CD4-positive, alpha-beta memory T cell (primary cell): ENCODE measurements around the gene PXYLP1. TPM values are rescaled to one million over a fixed set of nuclear protein-coding genes. Genes with fewer than 3 reads are reported as not detected.

Experiments used
- CTCF ChIA-PET: fragments of 350-600 bp; sonication (Branson Sonifier 250); formaldehyde crosslinking; loops from one replicate; lab custom pipeline; 2021; ENCODE audit warnings: inconsistent platforms; ENCODE audit not compliant: partially characterized antibody; lab: Charles Lee
- POLR2A ChIA-PET: fragments of 350-600 bp; sonication (Branson Sonifier 250); formaldehyde crosslinking; loops from one replicate; lab custom pipeline; 2021; ENCODE audit not compliant: partially characterized antibody; lab: Charles Lee
- DNase-seq, 5 donors: peaks; one replicate each; pipeline versions ENCODE4 v3.0.0 to v3.0.0-alpha.2; 2020 to 2022; ENCODE audit warnings: mixed read lengths in 1 of 5
- H3K27ac ChIP-seq: one replicate; pipeline ENCODE4 v1.7.0; 2013; ENCODE audit warnings: low read depth, low read length
- H3K27me3 ChIP-seq: 2 replicates; pipeline ENCODE4 v1.7.0; 2013; ENCODE audit warnings: mild to moderate bottlenecking, low read length, moderate library complexity; ENCODE audit not compliant: insufficient read depth
- H3K36me3 ChIP-seq: 2 replicates; pipeline ENCODE4 v1.7.0; 2013; ENCODE audit warnings: mild to moderate bottlenecking, low read length, moderate library complexity; ENCODE audit not compliant: insufficient read depth
- H3K4me1 ChIP-seq: 2 replicates; pipeline ENCODE4 v1.7.0; 2013; ENCODE audit warnings: mild to moderate bottlenecking, low read length, moderate library complexity; ENCODE audit not compliant: insufficient read depth
- H3K4me3 ChIP-seq, 2 donors: one replicate each; pipeline ENCODE4 v1.7.0; 2013; ENCODE audit warnings: low read length in 2 of 2, mild to moderate bottlenecking in 1 of 2
- H3K9me3 ChIP-seq, 2 donors: one replicate each; pipeline ENCODE4 v1.7.0; 2013; ENCODE audit warnings: low read length in 2 of 2, control low read depth in 1 of 2; ENCODE audit not compliant: control insufficient read depth in 1 of 2
- H3K27ac Mint-ChIP-seq, 7 donors: one replicate each; pipeline ENCODE4 v1.8.0; 2020 to 2021; ENCODE audit warnings: mixed read lengths in 7 of 7, mild to moderate bottlenecking in 6 of 7, inconsistent platforms in 3 of 7, moderate library complexity in 3 of 7
- H3K27me3 Mint-ChIP-seq, 2 donors: one replicate each; pipeline ENCODE4 v1.8.0; 2020 to 2021; ENCODE audit warnings: mixed read lengths in 2 of 2
- H3K36me3 Mint-ChIP-seq, 2 donors: one replicate each; pipeline ENCODE4 v1.8.0; 2020 to 2021; ENCODE audit warnings: mixed read lengths in 2 of 2, inconsistent platforms in 1 of 2, mild to moderate bottlenecking in 1 of 2
- H3K4me1 Mint-ChIP-seq, 4 donors: one replicate each; pipeline ENCODE4 v1.8.0; 2020 to 2021; ENCODE audit warnings: mixed read lengths in 4 of 4, mild to moderate bottlenecking in 1 of 4
- H3K4me3 Mint-ChIP-seq, 8 donors: one replicate each; pipeline ENCODE4 v1.8.0; 2020 to 2021; ENCODE audit warnings: mixed read lengths in 8 of 8, mild to moderate bottlenecking in 7 of 8, moderate library complexity in 6 of 8, inconsistent platforms in 3 of 8
- H3K9me3 Mint-ChIP-seq, 8 donors: one replicate each; pipeline ENCODE4 v1.8.0; 2020 to 2021; ENCODE audit warnings: mixed read lengths in 8 of 8, mild to moderate bottlenecking in 5 of 8, inconsistent platforms in 3 of 8, moderate library complexity in 1 of 8
- intact Hi-C: fragments of 100-400 bp; cut with micrococcal nuclease; formaldehyde crosslinking; loops from one replicate; pipeline ENCODE4 v1.15.1; 2023
- polyA plus RNA-seq, 2 donors: library from polyadenylated mRNA; unstranded; fragments of 300-500 nt; fragmentation: Illumina TruSeq; gene quantifications; one replicate each; pipeline ENCODE4 v1.2.3, GENCODE V29; 2021
- total RNA-seq, 2 experiments: library from RNA; stranded (reverse); gene quantifications; one replicate each; pipeline ENCODE4 v1.2.3, GENCODE V29; 2021

PXYLP1 gene
- total and polyA plus RNA-seq, 4 experiments from 2014 or later: 5.2 to 22.6 (median 12.0) TPM

GRCh38 chr3:141274411-141275031, 42.9 kb downstream of the PXYLP1 start:
- no peak for DNase-seq
- Histone ChIP-seq H3K9me3 (no peaks in the 10 kb centered on the region), H3K4me3 (no peak overlapping the region), H3K36me3 (no peaks in the 10 kb centered on the region), H3K27ac (no peak overlapping the region), H3K27me3 (no peaks in the 10 kb centered on the region), H3K4me1 (peaks cover 23% of the 10 kb centered on the region)
- Mint-ChIP-seq H3K36me3 (peaks cover 7% of the 10 kb centered on the region in 2 donors), H3K27me3 (no peaks in the 10 kb centered on the region), H3K4me1 (peaks cover 24 to 52% (median 30%) of the 10 kb centered on the region in 4 donors), H3K9me3 (no peaks in the 10 kb centered on the region), H3K27ac (peak overlapping the region in 6 of 7 donors; percentile 24 to 93 (median 74)), H3K4me3 (peak overlapping the region in 6 of 8 donors; percentile 39 to 69 (median 57))
- intact Hi-C loops: no loop called here
- POLR2A ChIA-PET: interaction anchor here (1.0 to 6.4 kb wide), 3 partner anchors 8 to 44 kb away, joined by 3 to 40 read pairs (median 3); partner anchors contain the start of gene PXYLP1
- CTCF ChIA-PET: interaction anchor here (0.9 to 2.2 kb wide), 2 partner anchors 30 to 42 kb away, joined by 5 to 11 read pairs; partner anchors contain the start of gene PXYLP1

- Histone ChIP-seq H3K27ac (no peak overlapping the region), H3K4me1 (peaks cover 23% of the 10 kb centered on the region), H3K36me3 (no peaks in the 10 kb centered on the region), H3K27me3 (no peaks in the 10 kb centered on the region), H3K9me3 (no peaks in the 10 kb centered on the region), H3K4me3 (no peak overlapping the region)
- peak overlapping the region in 5 of 8 donors; percentile 39 to 69 (median 66) for H3K4me3 Mint-ChIP-seq
- intact Hi-C loops: no loop called here
- POLR2A ChIA-PET: interaction anchor here (1.0 to 6.4 kb wide), 3 partner anchors 9 to 44 kb away, joined by 3 to 40 read pairs (median 3); partner anchors contain the start of gene PXYLP1
- H3K36me3 Mint-ChIP-seq: peaks cover 7% of the 10 kb centered on the region in 2 donors
- H3K27me3 Mint-ChIP-seq: no peaks in the 10 kb centered on the region
- H3K4me1 Mint-ChIP-seq: peaks cover 24 to 48% (median 30%) of the 10 kb centered on the region in 4 donors
- peak overlapping the region; percentile 16 to 93 (median 78) for H3K27ac Mint-ChIP-seq
- H3K9me3 Mint-ChIP-seq: no peaks in the 10 kb centered on the region
- no peak for DNase-seq
- CTCF ChIA-PET: interaction anchor here (2.2 kb wide), 1 partner anchor 43 kb away, joined by 11 read pairs; the partner anchor contains the start of gene PXYLP1
Observed at GRCh38 chr3:141275032-141275422, 43.4 kb downstream of the PXYLP1 start.

GRCh38 chr3:141275511-141275910, 43.9 kb downstream of the PXYLP1 start:
- no peaks in the 10 kb centered on the region for H3K9me3 ChIP-seq
- H3K27ac ChIP-seq: no peak overlapping the region
- Mint-ChIP-seq H3K4me3 (peak overlapping the region in 2 of 8 donors; percentile 43 to 66), H3K9me3 (no peaks in the 10 kb centered on the region), H3K4me1 (peaks cover 24 to 43% (median 30%) of the 10 kb centered on the region in 4 donors), H3K36me3 (peaks cover 7% of the 10 kb centered on the region in 2 donors), H3K27ac (peak overlapping the region in 5 of 7 donors; percentile 24 to 79 (median 75)), H3K27me3 (no peaks in the 10 kb centered on the region)
- CTCF ChIA-PET: interaction anchor here (2.2 kb wide), 1 partner anchor 43 kb away, joined by 11 read pairs; the partner anchor contains the start of gene PXYLP1
- no peaks in the 10 kb centered on the region for H3K27me3 ChIP-seq
- no peaks in the 10 kb centered on the region for H3K36me3 ChIP-seq
- intact Hi-C loops: no loop called here
- peaks cover 23% of the 10 kb centered on the region for H3K4me1 ChIP-seq
- DNase-seq: no peak
- POLR2A ChIA-PET: interaction anchor here (6.4 kb wide), 1 partner anchor 45 kb away, joined by 40 read pairs; the partner anchor contains the start of gene PXYLP1
- no peak overlapping the region for H3K4me3 ChIP-seq

GRCh38 chr3:141275973-141276372, 44.3 kb downstream of the PXYLP1 start:
- no peaks in the 10 kb centered on the region for H3K9me3 ChIP-seq
- DNase-seq: no peak
- no peaks in the 10 kb centered on the region for H3K9me3 Mint-ChIP-seq
- H3K36me3 ChIP-seq: no peaks in the 10 kb centered on the region
- H3K27me3 ChIP-seq: no peaks in the 10 kb centered on the region
- no peak overlapping the region for H3K27ac Mint-ChIP-seq
- CTCF ChIA-PET: no interaction called here
- H3K4me1 ChIP-seq: peaks cover 23% of the 10 kb centered on the region
- no peak overlapping the region for H3K4me3 ChIP-seq
- no peak overlapping the region for H3K4me3 Mint-ChIP-seq
- POLR2A ChIA-PET: no interaction called here
- H3K27me3 Mint-ChIP-seq: no peaks in the 10 kb centered on the region
- H3K4me1 Mint-ChIP-seq: peaks cover 24 to 42% (median 30%) of the 10 kb centered on the region in 4 donors
- no peak overlapping the region for H3K27ac ChIP-seq
- H3K36me3 Mint-ChIP-seq: peaks cover 7% of the 10 kb centered on the region in 2 donors
- intact Hi-C loops: no loop called here

GRCh38 chr3:141276398-141276797, 44.8 kb downstream of the PXYLP1 start:
- Mint-ChIP-seq H3K36me3 (peaks cover 11% of the 10 kb centered on the region in 2 donors), H3K27me3 (no peaks in the 10 kb centered on the region), H3K4me1 (peaks cover 24 to 42% (median 30%) of the 10 kb centered on the region in 4 donors), H3K27ac (no peak overlapping the region), H3K9me3 (no peaks in the 10 kb centered on the region), H3K4me3 (no peak overlapping the region)
- Histone ChIP-seq H3K4me1 (peaks cover 23% of the 10 kb centered on the region), H3K9me3 (no peaks in the 10 kb centered on the region), H3K4me3 (no peak overlapping the region), H3K36me3 (no peaks in the 10 kb centered on the region), H3K27ac (no peak overlapping the region), H3K27me3 (no peaks in the 10 kb centered on the region)
- intact Hi-C loops: no loop called here
- POLR2A ChIA-PET: interaction anchor here (4.0 kb wide), 1 partner anchor 44 kb away, joined by 36 read pairs; the partner anchor contains the start of gene PXYLP1
- CTCF ChIA-PET: interaction anchor here (1.5 to 3.4 kb wide), 3 partner anchors 8 to 44 kb away, joined by 3 to 47 read pairs (median 4); partner anchors contain the start of gene PXYLP1
- DNase-seq: no peak

GRCh38 chr3:141277451-141277850, 45.8 kb downstream of the PXYLP1 start:
- no peak for DNase-seq
- Mint-ChIP-seq H3K27me3 (no peaks in the 10 kb centered on the region), H3K9me3 (no peaks in the 10 kb centered on the region), H3K4me1 (peaks cover 24 to 42% (median 29%) of the 10 kb centered on the region in 4 donors), H3K4me3 (no peak overlapping the region), H3K36me3 (peaks cover 18 to 21% of the 10 kb centered on the region in 2 donors), H3K27ac (peak overlapping the region in 3 of 7 donors; percentile 8 to 82 (median 26))
- no peaks in the 10 kb centered on the region for H3K36me3 ChIP-seq
- H3K4me1 ChIP-seq: peaks cover 23% of the 10 kb centered on the region
- CTCF ChIA-PET: interaction anchor here (0.9 to 4.1 kb wide), 6 partner anchors 9 to 45 kb away, joined by 3 to 47 read pairs (median 4); partner anchors contain the start of gene PXYLP1
- intact Hi-C loops: no loop called here
- no peaks in the 10 kb centered on the region for H3K27me3 ChIP-seq
- H3K4me3 ChIP-seq: no peak overlapping the region
- no peak overlapping the region for H3K27ac ChIP-seq
- H3K9me3 ChIP-seq: no peaks in the 10 kb centered on the region
- POLR2A ChIA-PET: interaction anchor here (1.5 to 4.0 kb wide), 2 partner anchors 10 to 45 kb away, joined by 5 to 36 read pairs; partner anchors contain the start of gene PXYLP1
